Prostate gland (tissue), 2 donors: ENCODE results near the gene DMXL1. TPM values are rescaled to one million over a fixed set of nuclear protein-coding genes. Genes with fewer than 3 reads are reported as not detected.

ENCODE experiments used
- DNase-seq: peaks from one replicate; pipeline ENCODE4 v3.0.0-alpha.2; 2019; ENCODE audit warnings: low spot score
- H3K27ac ChIP-seq, 2 donors: fragments of 200-600 bp; sonication (generic); 2 replicates each; pipeline ENCODE4 v1.5.1; 2017 to 2019
- H3K27me3 ChIP-seq: fragments of 200-600 bp; sonication (generic); replicated peaks from 2 replicates; pipeline ENCODE4 v1.5.1; 2019; ENCODE audit not compliant: insufficient read depth
- H3K36me3 ChIP-seq, 2 donors: fragments of 200-600 bp; sonication (generic); 1 replicate in 1 of 2; 2 replicates in 1 of 2; pipeline versions ENCODE4 v1.5.1 to v1.8.1; 2017 to 2019
- H3K4me1 ChIP-seq: fragments of 200-600 bp; sonication (generic); replicated peaks from 2 replicates; pipeline ENCODE4 v1.5.1; 2019
- H3K4me3 ChIP-seq, 2 donors: fragments of 200-600 bp; sonication (generic); 2 replicates each; pipeline ENCODE4 v1.5.1; 2017 to 2019
- H3K9me3 ChIP-seq: fragments of 200-600 bp; sonication (generic); 2 replicates; pipeline ENCODE4 v1.5.1; 2017
- CTCF ChIP-seq, 4 experiments: fragments of 200-600 bp in 2 of 4; fragments of 450-650 bp in 2 of 4; sonication (generic) in 2 of 4; IDR thresholded peaks; 1 replicate in 3 of 4; 2 replicates in 1 of 4; pipeline ENCODE4 v1.5.1; 2016 to 2019; ENCODE audit warnings: antibody characterized with exemption in 4 of 4, mild to moderate bottlenecking in 2 of 4, moderate library complexity in 2 of 4
- POLR2A ChIP-seq: fragments of 450-650 bp; IDR thresholded peaks from one replicate; pipeline ENCODE4 v1.6.1; 2016; ENCODE audit warnings: antibody characterized with exemption, mild to moderate bottlenecking
- POLR2AphosphoS5 ChIP-seq: sonication (generic); formaldehyde crosslinking; IDR thresholded peaks from one replicate; pipeline ENCODE4 v1.6.1; 2017; ENCODE audit warnings: antibody characterized with exemption
- WGBS: methylation state at CpG from one replicate; pipeline ENCODE4 v1.1.5; 2018; 5-methylcytosine and 5-hydroxymethylcytosine counted together
- intact Hi-C: fragments of 100-400 bp; cut with DNase I; formaldehyde crosslinking; loops from one replicate; pipeline ENCODE4 v1.14.2; 2022
- total RNA-seq, 2 donors: library from RNA; depleted of rRNA; stranded (reverse); fragments of >200 nt; gene quantifications; one replicate each; pipeline ENCODE4 v1.1.0, GENCODE V29; 2016

DMXL1 gene
- total RNA-seq, 2 donors from 2014 or later = 89.2 to 180 TPM

GRCh38 chr5:119268387-119269060 lies 197.6 kb downstream of the DMXL1 start:
- Histone ChIP-seq H3K27ac (peak overlapping the region; percentile 86 to 93), H3K27me3 (no peaks in the 10 kb centered on the region), H3K4me1 (peaks cover 5% of the 10 kb centered on the region), H3K9me3 (no peaks in the 10 kb centered on the region), H3K4me3 (peak overlapping the region; percentile 72 to 81), H3K36me3 (no peaks in the 10 kb centered on the region)
- DNase-seq = peak; percentile 98
- intact Hi-C loops = loop anchor here (5.0 kb wide), 4 partner anchors 59 to 281 kb away; partner anchors contain the start of genes DMXL1 and DTWD2
- peak in 2 of 4 experiments; percentile 6 to 33 for TF ChIP-seq CTCF (IDR thresholded peaks at IDR 0.05)
- peak; percentile 85 for TF ChIP-seq POLR2AphosphoS5
- TF ChIP-seq POLR2A = peak; percentile 88
- WGBS = under 1% methylated on average over 63 of the region's 65 CpGs

- peak overlapping the region; percentile 72 to 81 for H3K4me3 ChIP-seq
- intact Hi-C loops = loop anchor here (5.0 kb wide), 4 partner anchors 58 to 282 kb away; partner anchors contain the start of genes DMXL1 and DTWD2
- TF ChIP-seq CTCF (IDR thresholded peaks at IDR 0.05) (no peak), POLR2A (no peak), POLR2AphosphoS5 (no peak)
- peak; percentile 52 for DNase-seq
- H3K4me1 ChIP-seq = peaks cover 9% of the 10 kb centered on the region
- 6% methylated on average over 24 of the region's 24 CpGs for WGBS
- no peaks in the 10 kb centered on the region for H3K9me3 ChIP-seq
- no peaks in the 10 kb centered on the region for H3K27me3 ChIP-seq
- peak overlapping the region; percentile 86 to 93 for H3K27ac ChIP-seq
- H3K36me3 ChIP-seq = no peaks in the 10 kb centered on the region
Observed at GRCh38 chr5:119269061-119269944, 198.4 kb downstream of the DMXL1 start.

GRCh38 chr5:119270121-119270565 lies 199.3 kb downstream of the DMXL1 start:
- H3K36me3 ChIP-seq = no peaks in the 10 kb centered on the region
- WGBS = 56% methylated on average over 5 of the region's 5 CpGs
- peaks cover 11% of the 10 kb centered on the region for H3K4me1 ChIP-seq
- no peaks in the 10 kb centered on the region for H3K27me3 ChIP-seq
- intact Hi-C loops = no loop called here
- peak overlapping the region in 1 of 2 donors; percentile 81 for H3K4me3 ChIP-seq
- TF ChIP-seq POLR2A (no peak), POLR2AphosphoS5 (no peak), CTCF (IDR thresholded peaks at IDR 0.05) (no peak)
- DNase-seq = no peak
- no peaks in the 10 kb centered on the region for H3K9me3 ChIP-seq
- H3K27ac ChIP-seq = peak overlapping the region; percentile 47 to 93

- Histone ChIP-seq H3K27ac (peak overlapping the region; percentile 47 to 93), H3K9me3 (no peaks in the 10 kb centered on the region), H3K36me3 (no peaks in the 10 kb centered on the region), H3K4me3 (peak overlapping the region in 1 of 2 donors; percentile 81), H3K27me3 (no peaks in the 10 kb centered on the region), H3K4me1 (peaks cover 11% of the 10 kb centered on the region)
- DNase-seq = peak; percentile 52
- intact Hi-C loops = no loop called here
- TF ChIP-seq POLR2AphosphoS5 (peak; percentile 73), CTCF (IDR thresholded peaks at IDR 0.05) (no peak), POLR2A (no peak)
- 61% methylated on average over 6 of the region's 6 CpGs for WGBS
Observed at GRCh38 chr5:119270960-119271757, 200.3 kb downstream of the DMXL1 start.
